AG20443 (cell line): Measurements from ENCODE around the gene PLA2G4D.

Source experiments
- DNase-seq: peaks from one replicate; pipeline ENCODE4 v3.0.0; 2012; ENCODE audit warnings: low spot score, mixed read lengths

PLA2G4D gene

DNA sequence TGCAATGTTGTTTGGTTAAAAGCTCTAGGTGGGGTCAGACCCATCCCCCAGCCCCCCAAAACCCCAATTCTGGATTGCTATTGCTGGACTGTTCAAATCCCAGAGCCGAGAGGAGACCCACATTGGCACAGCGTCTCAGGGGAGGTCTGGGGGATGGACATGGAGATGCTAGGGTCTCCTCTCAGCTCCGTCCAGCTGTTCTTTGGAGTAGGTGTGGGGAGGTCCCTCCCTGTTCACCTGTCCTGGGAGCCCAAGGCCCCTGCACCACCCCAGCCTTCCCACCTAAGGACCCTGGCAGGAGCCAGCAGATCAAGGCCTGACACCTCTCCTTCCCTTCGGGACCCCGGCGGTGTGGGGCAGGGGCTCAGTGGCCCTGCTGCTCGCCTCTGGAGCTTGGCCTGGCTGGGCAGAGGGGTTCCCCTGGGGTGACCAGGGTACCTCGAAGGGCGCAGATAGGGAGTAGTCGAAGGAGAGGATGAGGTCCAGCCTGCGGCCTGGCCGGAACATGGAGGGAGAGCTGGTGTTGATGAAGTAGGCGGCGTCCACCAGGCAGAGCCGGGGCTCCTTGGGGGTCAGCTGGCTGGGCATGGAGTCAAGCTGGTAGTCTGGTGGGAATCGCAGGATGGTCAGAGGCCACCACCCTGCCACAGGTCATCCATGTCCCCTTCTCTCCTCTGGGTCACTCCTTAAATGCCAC, 23.9 kb downstream of the PLA2G4D start:
- DNase-seq: no peak

DNA sequence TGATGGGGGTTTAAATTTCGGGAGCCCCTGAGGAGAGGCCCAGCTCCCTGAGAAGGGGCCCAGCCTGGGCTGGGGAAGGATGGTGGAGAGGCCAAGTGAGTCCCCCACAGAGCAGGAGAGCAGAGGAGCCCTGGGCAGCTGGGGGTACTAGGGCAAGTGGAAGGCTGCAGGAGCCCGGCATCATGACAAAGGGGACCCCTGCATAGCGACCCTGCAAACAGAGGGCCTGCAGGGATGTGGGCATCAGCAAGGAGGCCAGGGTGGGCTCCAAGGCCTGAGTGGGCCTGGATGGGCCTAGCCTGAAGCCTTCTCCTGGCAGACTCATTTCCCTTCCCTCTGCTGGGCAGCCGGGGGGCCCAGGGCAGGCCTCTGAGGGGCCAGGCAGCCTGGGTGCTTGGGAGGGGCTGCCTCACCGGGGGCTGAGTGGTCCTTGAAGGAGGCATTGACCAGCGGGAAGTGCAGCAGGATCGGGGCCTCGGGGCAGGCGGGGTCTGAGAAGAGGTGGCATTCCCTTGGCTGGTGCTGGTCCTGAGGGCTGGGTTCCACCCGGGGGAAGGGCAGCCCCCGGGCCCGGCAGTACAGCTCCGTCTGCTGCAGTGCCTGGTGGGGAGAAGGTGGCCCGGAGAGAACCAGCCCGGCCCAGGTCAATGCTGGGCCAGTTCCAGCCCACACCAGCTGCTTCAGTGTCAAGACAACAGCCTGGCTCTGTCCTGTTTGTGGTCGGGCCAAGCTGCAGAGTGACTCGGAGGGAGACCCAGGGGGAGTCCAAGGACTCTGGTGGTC, 24.7 kb downstream of the PLA2G4D start:
- DNase-seq: no peak

DNA sequence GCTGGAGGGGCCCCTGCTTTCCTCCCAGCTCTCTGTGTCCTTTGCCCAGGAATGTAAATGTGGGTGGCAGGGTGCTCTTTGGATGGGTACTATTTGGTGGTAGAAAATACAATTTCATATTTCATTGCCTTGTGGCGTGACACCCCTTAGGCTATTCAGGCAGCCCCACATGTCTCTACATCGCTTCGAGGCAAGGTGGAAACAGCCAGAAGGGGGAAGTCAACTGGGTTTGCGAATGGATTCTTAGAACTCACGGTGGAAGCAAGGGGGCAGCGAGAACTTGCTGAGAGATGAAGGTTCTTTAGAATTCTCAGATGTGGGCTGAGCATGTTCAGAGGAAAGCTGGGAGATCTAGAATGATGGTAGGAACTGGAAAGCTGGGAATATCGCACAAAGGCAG, 25.3 kb downstream of the PLA2G4D start:
- DNase-seq: no peak

DNA sequence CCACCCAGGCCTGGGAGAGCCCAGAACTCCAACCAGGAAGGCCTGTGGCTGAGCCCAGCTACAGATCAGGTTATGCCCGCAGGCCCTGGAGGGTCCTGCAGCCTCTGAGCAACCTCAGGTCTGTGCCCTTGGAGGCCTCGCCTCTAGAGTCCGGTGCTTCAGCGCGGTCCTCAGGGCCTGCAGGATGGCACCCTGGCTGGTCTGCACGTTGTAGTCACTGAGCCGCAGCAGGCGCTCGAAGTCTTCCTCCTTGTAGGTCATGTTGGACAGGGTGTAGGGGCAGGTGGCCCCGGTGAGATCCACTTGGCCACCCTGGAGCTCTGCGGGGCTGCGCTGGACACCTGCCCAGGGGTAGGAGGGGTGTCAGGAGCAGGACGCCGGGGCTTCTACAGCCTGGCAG, 25.8 kb downstream of the PLA2G4D start:
- no peak for DNase-seq

DNA sequence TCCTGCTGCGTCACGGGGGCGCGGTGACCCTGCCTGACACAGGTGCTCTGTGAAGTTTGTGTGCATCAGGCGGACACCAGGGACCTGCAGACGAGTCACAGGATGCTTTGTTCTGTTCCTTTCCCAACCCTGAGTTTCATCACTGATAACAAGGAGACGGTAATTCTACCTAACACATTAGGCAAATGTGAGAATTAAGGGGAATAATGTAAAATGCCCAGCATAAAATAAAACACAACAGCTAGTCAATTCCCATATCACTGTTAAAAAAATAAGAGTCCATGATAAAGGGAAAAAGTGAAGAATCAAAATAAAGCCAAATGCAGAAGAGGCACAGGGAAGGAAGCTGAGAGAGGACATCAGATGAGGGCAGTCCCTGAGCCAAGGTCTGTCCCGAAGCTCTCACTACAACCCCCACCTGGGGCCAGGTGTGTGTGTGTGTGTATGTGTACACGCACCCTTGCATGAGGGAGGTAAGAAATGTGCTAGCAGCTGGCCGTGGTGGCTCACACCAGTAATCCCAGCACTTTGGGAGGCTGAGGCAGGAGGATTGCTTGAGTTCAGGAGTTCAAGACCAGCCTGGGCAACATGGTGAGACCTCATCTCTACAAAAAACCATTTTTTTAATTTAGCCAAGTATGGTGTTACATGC, 27.5 kb downstream of the PLA2G4D start:
- DNase-seq: no peak

DNA sequence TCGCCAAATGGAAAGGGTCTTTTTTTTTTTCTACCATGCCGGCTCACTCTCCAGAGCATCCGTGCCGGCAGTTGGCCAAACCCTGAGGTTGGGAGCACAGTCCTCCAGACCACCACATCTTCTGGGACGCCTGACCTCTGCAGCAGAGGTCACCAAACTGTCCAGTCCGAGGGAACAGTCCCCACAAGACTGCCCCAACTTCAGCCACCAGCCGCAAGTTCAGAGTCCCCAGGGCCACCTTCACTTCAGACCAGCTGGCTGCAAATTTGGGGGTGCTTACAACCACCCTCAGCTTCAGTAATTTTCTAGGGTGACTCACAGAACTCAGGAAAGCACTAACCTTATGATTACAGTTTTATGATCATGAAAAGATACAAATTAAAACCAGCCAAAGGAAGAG, 28.9 kb downstream of the PLA2G4D start:
- DNase-seq: no peak

DNA sequence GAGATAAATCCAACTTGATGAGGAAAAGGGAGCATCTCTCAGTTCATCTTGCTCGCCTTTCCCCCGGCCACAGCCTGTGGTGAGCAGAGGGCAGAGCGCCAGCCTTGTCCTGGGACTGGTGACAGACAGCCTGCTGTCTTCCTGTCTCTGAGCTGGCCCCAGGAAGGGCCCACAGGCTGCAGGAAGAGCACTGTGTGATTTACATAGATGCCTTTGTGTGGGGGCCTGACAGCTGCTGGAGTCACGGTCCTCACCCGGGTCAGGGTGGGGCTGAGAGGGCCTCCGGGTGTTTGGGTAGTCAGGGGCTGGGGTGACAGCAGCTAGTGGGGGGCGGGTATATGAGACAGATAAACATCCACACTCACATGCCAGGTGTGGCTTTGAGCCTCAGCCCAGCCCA, 29.3 kb downstream of the PLA2G4D start:
- DNase-seq: no peak

DNA sequence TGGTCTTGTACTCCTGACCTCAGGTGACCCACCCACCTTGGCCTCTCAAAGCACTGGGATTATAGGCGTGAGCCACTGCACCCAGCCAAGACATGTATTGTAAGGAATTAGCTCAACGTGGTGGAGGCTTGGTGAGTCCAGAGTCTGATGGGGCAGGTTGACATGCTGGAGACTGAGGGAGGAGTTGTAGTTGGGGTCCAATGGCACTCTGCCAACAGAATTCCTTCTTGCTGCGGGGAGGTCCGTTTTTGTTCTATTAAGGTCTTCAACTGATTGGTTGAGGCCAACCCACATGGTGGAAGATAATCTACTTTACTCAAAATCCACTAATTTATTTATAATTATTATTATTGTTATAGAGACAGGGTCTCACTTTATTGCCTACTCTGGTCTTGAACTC, 30.1 kb downstream of the PLA2G4D start:
- no peak for DNase-seq

DNA sequence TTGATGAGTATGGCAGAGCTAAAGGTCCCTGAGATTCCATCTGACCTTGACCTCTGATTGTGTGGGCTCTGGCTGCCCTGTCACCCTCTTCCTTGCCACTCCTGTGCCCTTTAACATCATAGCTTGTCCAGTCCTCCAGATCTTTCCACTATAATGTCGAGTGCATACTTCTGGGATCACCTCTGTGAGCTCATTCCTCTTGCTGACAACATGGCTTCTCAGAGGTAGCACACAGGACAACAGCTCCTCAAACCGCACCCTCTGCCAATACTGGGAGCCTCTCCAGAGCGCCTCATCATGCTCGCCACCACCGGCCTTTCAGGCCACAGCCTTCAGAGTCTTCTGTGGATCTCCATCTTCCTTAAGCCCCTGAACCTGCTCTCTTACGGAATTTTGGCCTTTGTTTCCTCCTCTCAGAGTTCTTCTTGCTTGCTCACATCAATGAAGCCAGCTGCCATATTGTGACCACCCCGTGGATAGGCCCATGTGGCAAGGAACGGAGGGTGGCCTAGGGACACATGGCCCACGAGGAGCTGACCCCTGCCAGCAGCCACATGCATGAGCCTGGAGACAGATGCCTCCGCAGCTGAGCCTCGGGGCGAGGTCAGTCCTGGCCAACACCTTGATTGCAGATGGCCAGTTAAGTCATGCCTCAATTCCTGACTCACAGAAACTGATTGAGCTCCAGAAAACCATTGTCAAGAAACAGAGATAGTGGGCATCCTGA, 31.1 kb downstream of the PLA2G4D start:
- no peak for DNase-seq

DNA sequence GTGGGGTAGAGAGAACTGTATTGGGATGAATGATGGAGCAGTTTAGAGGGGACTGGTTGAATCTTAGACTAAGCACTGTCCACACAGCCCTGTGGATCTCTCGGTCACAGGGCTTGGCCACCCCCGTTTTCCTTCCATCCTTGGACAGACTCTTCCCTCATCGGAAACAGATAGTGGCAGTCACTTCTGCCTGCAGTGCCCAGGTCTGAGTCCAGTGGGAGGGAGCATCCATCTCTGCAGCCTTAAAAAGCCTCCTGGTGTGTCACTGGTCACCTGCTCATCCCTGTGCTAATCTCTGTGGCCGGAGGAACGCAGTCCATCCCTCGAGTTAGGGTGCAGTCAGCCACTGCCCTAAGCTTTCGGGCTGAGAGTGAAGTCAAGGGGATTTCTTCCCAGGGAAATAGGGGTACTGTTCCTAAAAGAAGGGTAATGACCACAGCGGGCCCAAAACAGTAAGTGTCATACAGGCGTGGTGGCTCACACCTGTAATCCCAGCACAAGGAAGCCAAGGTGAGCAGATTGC, 32.0 kb downstream of the PLA2G4D start:
- no peak for DNase-seq

DNA sequence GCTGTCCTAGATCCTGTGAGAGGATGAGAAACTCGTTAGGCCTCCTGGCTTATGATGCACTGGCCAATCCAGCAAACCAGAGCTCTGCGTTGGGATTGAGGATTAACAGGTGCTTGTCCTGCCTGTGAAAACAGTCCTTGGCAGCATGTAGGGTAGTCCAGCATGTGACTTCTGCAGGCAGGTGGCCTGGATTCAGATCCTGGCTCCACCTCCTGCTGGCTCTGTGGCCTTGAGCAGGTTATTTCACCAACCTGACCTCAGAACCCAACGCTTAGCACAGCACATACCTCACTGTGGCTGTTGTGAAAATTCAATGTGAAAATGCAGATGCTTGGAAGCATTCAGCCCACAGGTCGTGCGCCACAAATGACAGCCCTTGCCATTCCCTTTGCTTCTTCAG, 33.6 kb downstream of the PLA2G4D start:
- no peak for DNase-seq

DNA sequence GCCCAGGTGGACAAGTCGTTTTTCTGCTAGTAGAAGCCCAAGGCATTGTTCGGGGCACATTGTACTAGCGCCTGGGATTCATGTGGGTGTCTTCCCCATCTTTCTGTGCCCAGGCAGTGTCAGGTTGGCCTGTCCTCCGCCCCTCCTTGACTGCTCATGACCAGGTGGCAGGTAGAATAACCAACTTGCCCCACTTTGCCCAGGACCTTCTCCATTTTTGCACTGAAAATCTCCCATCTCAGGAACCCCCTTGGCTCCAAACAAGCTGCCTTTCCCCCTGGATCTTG, 33.9 kb downstream of the PLA2G4D start:
- no peak for DNase-seq

DNA sequence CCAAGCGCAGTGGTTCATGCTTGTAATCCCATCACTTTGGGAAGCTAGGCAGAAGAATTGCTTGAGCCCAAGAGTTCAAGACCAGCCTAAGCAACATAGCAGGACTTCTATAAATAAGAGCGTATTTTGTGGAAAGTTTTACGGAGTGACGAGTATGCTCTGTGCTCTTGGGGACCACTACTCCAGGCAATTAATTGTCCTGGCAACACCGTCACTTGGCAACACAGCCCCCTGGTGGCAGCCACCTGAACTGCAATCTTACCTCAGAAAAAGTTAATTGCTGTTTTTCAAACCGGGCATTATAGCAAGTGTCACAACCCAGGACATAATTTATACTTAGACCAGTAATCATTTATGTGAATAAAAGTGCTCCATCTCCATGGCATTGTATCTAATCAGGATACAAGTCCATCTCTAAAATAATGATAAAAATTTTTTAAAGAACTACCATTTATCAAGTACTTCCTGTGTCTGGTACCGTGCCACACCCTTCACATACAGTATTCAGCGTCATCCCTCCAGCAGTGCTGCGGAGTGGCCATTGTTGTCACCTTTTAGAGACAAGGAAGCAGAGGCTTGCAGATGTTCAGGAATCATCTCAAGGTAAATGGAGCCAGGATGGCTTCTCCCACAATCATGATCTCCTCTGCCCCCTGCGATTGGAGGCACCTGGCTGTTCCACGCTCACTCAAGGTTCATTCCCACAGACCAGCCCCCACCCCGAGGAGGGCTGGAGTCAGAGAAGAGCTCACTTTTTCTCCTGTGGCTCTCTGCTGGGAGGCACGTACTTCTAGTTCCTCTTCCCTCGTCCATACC, 34.5 kb downstream of the PLA2G4D start:
- DNase-seq: peak; percentile 65

DNA sequence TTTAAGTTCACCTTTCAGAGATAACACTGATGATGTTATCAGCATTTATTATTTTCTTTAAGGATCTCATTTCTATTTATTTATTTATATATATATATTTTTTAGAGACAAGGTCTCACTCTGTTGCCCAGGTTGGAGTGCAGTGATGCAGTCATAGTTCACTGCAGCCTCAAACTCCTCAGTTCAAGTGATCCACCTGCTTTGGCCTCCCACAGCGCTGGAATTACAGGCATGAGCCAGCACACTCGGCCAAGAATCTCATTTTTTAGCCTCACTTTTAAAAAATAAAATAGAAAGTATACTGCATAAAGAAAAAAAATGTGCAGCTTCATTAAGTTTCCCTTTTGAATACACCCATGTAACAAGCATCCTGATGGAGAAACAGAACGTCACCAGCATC, 35.6 kb downstream of the PLA2G4D start:
- DNase-seq: no peak

DNA sequence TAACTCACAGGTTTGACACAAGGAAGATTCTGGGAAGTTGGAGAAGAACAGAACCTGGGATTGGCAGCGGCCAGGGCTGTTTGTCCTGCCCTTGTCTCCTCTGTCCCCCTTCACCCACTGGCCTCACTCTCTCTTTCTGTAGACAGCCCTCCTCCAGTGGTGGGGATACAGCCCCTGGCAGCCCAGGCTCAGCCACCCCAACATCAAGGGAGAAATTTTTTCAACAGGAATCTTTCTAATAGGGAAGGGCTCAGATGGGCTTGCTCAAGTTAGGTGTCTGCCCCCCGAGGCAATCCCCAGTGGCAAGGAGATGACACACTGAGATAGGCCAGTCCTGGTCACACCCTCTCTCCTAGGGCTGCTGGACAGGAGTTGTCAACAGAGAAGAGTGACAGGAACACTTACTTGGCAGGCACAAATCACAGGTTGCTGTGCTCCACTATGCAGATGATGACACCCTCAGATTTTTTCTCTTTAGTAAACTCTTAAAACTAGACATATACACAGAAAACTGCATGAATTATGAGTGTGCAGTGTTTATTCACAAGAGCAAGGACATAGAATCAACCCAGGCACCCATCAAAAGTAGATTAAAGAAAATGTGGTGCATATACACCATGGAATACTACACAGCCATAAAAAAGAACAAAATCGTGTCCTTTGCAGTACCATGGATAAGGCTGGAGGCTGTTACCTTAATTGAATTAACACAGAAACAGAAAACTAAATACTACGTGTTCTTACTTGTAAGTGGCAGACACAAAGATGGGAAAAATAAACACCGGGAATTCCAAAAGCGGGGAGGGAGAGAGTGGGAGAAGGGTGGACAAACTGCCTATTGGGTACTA, 36.3 kb downstream of the PLA2G4D start:
- DNase-seq: no peak

DNA sequence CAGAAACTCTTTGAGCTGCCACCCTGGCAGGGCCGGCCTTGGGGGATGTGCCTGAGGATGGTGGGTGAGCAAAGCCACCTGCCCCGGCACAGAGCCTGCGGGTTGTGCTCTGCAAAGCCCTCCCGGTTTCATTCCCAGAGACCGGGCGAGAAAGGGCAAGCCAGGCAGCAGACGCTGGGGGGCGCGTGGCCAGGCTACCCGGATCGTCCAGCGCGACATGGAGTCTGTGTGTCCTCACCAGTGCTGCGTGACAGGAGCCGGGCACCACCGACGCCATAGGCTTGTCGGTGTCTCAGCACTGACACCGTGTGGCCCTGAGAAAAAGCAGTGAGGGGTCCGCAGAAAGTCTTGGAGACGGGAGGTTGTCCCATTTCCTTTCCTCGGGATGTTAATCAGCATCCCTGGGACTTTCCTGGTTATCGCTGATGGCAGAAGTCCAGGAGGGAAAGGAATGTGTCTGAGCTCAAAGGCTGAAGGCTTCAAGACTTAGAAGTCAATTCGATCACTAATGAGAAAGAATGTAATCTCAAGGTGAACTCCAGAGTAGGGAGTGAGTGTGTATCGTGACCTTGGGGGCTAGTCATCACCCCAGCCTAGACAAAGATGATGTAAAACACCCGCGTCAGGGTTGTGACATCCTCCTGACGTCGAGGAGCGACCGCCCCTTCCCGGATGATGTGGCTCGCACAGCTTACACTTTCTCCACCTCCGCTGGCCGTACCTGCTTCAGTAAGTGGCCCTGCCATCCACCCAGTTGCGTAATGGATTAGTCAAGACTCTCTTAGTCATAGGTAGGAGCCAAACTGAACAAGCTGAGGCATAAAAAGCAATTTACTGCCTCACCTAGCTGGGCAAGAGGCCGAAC, 37.2 kb downstream of the PLA2G4D start:
- peak; percentile 87 for DNase-seq

DNA sequence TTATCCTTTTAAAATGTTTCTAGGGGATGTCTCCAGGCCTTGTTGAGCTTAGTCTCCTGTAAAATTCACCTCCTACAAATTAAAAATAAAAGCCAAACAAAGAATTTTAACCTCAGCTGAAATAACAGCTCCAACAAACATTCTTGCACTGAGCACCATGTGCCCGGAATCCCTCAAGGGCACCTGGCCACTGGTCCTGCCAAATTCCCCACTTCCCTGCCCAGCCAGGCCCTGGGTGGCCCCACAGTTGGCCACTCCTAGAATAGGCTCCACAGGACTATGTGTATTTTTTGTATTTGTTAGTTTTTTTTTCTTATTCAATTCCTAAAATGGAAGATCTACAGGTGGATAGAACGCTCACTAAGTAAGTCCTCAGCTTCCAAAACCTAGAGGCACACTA, 40.4 kb downstream of the PLA2G4D start:
- DNase-seq: no peak

DNA sequence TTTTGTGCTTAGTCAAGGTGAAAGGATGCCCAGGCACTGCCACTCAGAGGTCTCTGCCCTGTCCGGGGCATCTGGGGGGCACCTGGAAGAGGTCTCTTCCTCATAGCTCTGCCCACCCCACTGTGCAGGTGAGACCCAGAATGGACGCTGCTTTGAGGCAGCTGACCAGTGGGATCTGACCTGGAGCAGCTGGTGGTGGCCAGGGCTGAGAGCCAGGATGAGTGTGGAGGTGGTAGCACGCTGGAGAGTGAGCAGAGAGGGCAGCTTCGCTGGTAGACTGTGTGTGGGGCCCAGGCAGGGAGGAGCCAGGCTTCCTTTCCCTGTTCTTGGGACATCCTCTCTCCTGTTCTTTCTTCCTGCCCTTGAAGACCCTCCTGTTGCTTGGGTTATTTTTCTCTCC, 41.4 kb downstream of the PLA2G4D start:
- DNase-seq: no peak

DNA sequence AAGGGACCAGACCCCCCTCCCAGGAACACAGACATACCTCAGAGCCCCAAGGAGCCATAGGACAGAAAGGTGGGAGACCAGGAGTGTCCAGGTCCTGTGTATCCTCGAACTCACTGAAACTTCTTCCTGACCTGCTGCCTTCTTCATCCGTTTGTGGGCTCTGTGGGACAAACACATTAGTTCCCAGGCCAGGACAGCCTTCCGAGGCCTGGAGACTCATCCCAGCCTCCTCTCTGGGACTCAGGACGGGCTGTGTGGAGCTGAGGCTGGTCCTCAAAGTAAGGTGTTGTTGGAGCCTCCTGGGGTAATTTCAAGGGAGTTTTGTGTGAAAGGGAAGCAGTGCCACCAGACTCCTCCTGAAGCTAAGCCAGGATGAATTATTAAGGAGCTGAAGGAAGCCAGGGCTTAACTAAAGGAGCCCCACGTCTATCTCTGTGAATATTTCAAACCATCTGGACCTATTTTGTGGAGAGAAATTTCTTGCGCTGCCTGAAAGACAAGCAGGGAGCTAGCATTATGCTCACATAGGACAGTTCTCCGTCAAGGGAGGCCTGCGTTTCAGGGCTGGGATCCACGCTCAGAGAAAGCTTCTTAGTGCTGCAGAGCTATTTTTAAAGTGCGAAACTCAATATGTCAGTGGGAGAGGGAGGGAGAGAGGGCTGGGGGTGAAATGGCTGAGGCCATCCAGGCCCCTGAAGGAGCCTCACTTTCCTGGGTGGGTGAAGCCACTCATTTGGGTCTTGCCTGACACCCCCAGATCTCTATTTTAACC, 43.7 kb downstream of the PLA2G4D start:
- no peak for DNase-seq
